Panc1 (cell line): Measurements from ENCODE around the gene RABGAP1. TPM values are rescaled to one million over a fixed set of nuclear protein-coding genes. Genes with fewer than 3 reads are reported as not detected.

ENCODE experiments used
- ATAC-seq: fragments of 200-7000 bp; cut with Tn5 transposase; 2 replicates; pipeline ENCODE4 v1.9.1; 2020; ENCODE audit warnings: mild to moderate bottlenecking, moderate library complexity
- BruUV-seq: library from RNA; stranded (reverse); fragments of 400-500 nt; replicated peaks from 2 replicates; lab custom pipeline; 2021; lab: Mats Ljungman, UMichigan
- CTCF ChIA-PET: fragments of 300-600 bp; sonication (Branson Sonifier 250); formaldehyde crosslinking; loops from one replicate; lab custom pipeline; 2022; ENCODE audit warnings: antibody characterized with exemption; lab: Charles Lee
- POLR2A ChIA-PET: fragments of 300-600 bp; sonication (Branson Sonifier 250); formaldehyde crosslinking; loops from one replicate; lab custom pipeline; 2022; ENCODE audit warnings: antibody characterized with exemption; lab: Charles Lee
- DNase-seq: peaks from one replicate; pipeline ENCODE4 v3.0.0-alpha.2; 2010; ENCODE audit warnings: low read depth, low spot score
- H3K27ac ChIP-seq: 2 replicates; pipeline ENCODE4 v1.5.1; 2011; ENCODE audit warnings: mild to moderate bottlenecking, low read length, inconsistent platforms
- H3K27me3 ChIP-seq: fragments of 200-500 bp; sonication (Bioruptor generic); 2 replicates; pipeline ENCODE4 v1.6.0; 2014; ENCODE audit warnings: low read length, inconsistent platforms; ENCODE audit not compliant: control insufficient read depth, insufficient read depth
- H3K36me3 ChIP-seq: fragments of 200-500 bp; sonication (Bioruptor generic); 2 replicates; pipeline ENCODE4 v1.5.1; 2014; ENCODE audit warnings: inconsistent platforms, mild to moderate bottlenecking, low read length, moderate library complexity; ENCODE audit not compliant: control insufficient read depth, insufficient read depth
- H3K4me1 ChIP-seq: 2 replicates; pipeline ENCODE4 v1.5.1; 2011; ENCODE audit warnings: inconsistent platforms, mild to moderate bottlenecking, low read length, moderate library complexity; ENCODE audit not compliant: control insufficient read depth, insufficient read depth
- H3K4me3 ChIP-seq, 2 experiments: 2 replicates each; pipeline ENCODE4 v1.5.1; 2011 to 2012; ENCODE audit warnings: low read depth in 2 of 2, low read length in 2 of 2, mild to moderate bottlenecking in 2 of 2, inconsistent platforms in 1 of 2, moderate library complexity in 1 of 2
- H3K9me3 ChIP-seq: fragments of 200-500 bp; sonication (Bioruptor generic); 2 replicates; pipeline ENCODE4 v1.5.1; 2014; ENCODE audit warnings: low read depth, mild to moderate bottlenecking, inconsistent platforms, low read length, moderate library complexity; ENCODE audit not compliant: control insufficient read depth, insufficient read depth
- POLR2AphosphoS5 ChIP-seq: IDR thresholded peaks from 2 replicates; pipeline ENCODE4 v1.6.1; 2012; ENCODE audit warnings: mild to moderate bottlenecking, low read depth, low read length, moderate library complexity
- SIN3A ChIP-seq: IDR thresholded peaks from 2 replicates; pipeline ENCODE4 v1.6.1; 2012; ENCODE audit warnings: low read depth, mild to moderate bottlenecking, low read length, moderate library complexity, borderline replicate concordance; ENCODE audit not compliant: insufficient read depth
- TCF7L2 ChIP-seq: IDR thresholded peaks from 2 replicates; pipeline ENCODE4 v1.6.1; 2011; ENCODE audit warnings: mild to moderate bottlenecking, low read depth, low read length, inconsistent platforms
- in situ Hi-C: cut with HindIII; loops from 2 replicates; pipeline ENCODE4 v1.10.0; 2016; ENCODE audit warnings: low sequenced_read_pairs, low pct_unique_long_range_greater_than_20kb
- intact Hi-C: fragments of 100-400 bp; cut with micrococcal nuclease; formaldehyde crosslinking; loops from one replicate; pipeline ENCODE4 v1.10.0; 2022; ENCODE audit not compliant: unreplicated experiment
- total RNA-seq: library from RNA; stranded (reverse); gene quantifications from one replicate; pipeline ENCODE4 v1.2.1, GENCODE V29; 2021; ENCODE audit not compliant: unreplicated experiment
- TF ChIP-seq, protein P1 (sequence below): fragments of 450-650 bp; IDR thresholded peaks from 2 replicates; pipeline ENCODE4 v1.5.1; 2017; ENCODE audit warnings: mild to moderate bottlenecking
- TF ChIP-seq, protein P2 (sequence below), 2 experiments: IDR thresholded peaks; 2 replicates each; pipeline ENCODE4 v1.6.1; 2011 to 2012; ENCODE audit warnings: low read depth in 2 of 2, control low read depth in 1 of 2, low read length in 1 of 2, mild to moderate bottlenecking in 1 of 2, moderate library complexity in 1 of 2; ENCODE audit not compliant: insufficient read depth in 1 of 2

RABGAP1 gene
- total RNA-seq, 1 experiment from 2014 or later = 41.4 TPM

DNA sequence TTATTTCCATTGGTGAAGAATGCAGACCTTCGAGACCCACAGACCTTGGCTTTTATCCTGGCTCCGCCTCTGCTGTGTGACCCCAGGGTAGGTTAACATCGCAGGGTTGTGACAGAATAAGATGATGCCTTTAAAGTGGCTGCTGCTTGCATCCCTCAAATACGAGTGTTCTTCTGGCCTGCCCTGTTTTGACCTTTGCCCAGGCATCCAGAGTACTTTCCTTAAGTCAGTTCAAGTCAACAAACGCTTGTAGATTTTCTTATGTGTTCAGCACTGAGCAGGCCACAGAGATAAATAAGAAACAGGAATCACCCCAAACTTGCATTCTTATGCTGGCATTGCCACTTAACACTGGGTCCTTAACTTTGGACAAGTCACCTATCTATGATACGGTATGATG, 142.9 kb downstream of the RABGAP1 start:
- Histone ChIP-seq H3K27ac (no peak overlapping the region), H3K9me3 (no peaks in the 10 kb centered on the region), H3K36me3 (peaks cover 6% of the 10 kb centered on the region), H3K27me3 (no peaks in the 10 kb centered on the region), H3K4me1 (no peaks in the 10 kb centered on the region), H3K4me3 (no peak overlapping the region)
- intact Hi-C loops (loop anchor here (5.0 kb wide), 1 partner anchor 269 kb away; no protein-coding TSS in a partner anchor), in situ Hi-C loops (no loop called here)
- POLR2A ChIA-PET = no interaction called here
- no TSS peak for BruUV-seq
- CTCF ChIA-PET = no interaction called here
- no peak for ATAC-seq
- TF ChIP-seq, protein P1, sequence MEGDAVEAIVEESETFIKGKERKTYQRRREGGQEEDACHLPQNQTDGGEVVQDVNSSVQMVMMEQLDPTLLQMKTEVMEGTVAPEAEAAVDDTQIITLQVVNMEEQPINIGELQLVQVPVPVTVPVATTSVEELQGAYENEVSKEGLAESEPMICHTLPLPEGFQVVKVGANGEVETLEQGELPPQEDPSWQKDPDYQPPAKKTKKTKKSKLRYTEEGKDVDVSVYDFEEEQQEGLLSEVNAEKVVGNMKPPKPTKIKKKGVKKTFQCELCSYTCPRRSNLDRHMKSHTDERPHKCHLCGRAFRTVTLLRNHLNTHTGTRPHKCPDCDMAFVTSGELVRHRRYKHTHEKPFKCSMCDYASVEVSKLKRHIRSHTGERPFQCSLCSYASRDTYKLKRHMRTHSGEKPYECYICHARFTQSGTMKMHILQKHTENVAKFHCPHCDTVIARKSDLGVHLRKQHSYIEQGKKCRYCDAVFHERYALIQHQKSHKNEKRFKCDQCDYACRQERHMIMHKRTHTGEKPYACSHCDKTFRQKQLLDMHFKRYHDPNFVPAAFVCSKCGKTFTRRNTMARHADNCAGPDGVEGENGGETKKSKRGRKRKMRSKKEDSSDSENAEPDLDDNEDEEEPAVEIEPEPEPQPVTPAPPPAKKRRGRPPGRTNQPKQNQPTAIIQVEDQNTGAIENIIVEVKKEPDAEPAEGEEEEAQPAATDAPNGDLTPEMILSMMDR = no peak
- TF ChIP-seq TCF7L2 (no peak), POLR2AphosphoS5 (no peak), SIN3A (no peak)
- TF ChIP-seq, protein P2, sequence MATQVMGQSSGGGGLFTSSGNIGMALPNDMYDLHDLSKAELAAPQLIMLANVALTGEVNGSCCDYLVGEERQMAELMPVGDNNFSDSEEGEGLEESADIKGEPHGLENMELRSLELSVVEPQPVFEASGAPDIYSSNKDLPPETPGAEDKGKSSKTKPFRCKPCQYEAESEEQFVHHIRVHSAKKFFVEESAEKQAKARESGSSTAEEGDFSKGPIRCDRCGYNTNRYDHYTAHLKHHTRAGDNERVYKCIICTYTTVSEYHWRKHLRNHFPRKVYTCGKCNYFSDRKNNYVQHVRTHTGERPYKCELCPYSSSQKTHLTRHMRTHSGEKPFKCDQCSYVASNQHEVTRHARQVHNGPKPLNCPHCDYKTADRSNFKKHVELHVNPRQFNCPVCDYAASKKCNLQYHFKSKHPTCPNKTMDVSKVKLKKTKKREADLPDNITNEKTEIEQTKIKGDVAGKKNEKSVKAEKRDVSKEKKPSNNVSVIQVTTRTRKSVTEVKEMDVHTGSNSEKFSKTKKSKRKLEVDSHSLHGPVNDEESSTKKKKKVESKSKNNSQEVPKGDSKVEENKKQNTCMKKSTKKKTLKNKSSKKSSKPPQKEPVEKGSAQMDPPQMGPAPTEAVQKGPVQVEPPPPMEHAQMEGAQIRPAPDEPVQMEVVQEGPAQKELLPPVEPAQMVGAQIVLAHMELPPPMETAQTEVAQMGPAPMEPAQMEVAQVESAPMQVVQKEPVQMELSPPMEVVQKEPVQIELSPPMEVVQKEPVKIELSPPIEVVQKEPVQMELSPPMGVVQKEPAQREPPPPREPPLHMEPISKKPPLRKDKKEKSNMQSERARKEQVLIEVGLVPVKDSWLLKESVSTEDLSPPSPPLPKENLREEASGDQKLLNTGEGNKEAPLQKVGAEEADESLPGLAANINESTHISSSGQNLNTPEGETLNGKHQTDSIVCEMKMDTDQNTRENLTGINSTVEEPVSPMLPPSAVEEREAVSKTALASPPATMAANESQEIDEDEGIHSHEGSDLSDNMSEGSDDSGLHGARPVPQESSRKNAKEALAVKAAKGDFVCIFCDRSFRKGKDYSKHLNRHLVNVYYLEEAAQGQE (IDR thresholded peaks at IDR 0.05; ENCODE audit: insufficient read depth in 1 of 2, low read depth in 2 of 2, low read length in 1 of 2) = no peak
- no peak for DNase-seq

DNA sequence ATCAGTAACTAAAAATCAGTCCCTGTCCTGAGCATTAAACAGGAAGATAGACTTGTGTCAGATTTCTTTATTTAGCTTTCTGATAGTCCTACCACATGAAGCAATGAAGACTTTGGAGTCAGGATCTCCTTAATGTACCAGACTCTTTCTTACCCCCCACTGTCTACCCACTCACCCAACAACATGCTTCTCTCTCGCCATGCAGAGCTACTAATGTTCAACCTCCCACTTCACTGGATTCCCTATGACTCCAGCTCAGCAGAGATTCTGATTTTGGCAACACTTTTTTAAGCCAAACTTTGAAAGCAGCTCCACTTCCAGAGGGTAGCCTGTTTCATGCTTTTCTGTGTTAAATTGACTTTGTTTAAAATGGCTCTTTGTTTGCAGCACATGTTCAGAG, 143.4 kb downstream of the RABGAP1 start:
- intact Hi-C loops = loop anchor here (5.0 kb wide), 1 partner anchor 268 kb away; no protein-coding TSS in a partner anchor
- CTCF ChIA-PET = interaction anchor here (0.6 kb wide), 1 partner anchor 9 kb away, joined by 3 read pairs; no protein-coding TSS in a partner anchor
- H3K36me3 ChIP-seq = peaks cover 6% of the 10 kb centered on the region

More for the DNA sequence above, 143.4 kb downstream of the RABGAP1 start:
- Histone ChIP-seq H3K27ac (no peak overlapping the region), H3K9me3 (no peaks in the 10 kb centered on the region), H3K4me3 (no peak overlapping the region), H3K4me1 (no peaks in the 10 kb centered on the region), H3K27me3 (no peaks in the 10 kb centered on the region)
- no peak for DNase-seq
- in situ Hi-C loops = no loop called here
- BruUV-seq = no TSS peak
- POLR2A ChIA-PET = no interaction called here
- TF ChIP-seq POLR2AphosphoS5 = no peak
- TF ChIP-seq, protein P1 = no peak
- no peak for TF ChIP-seq SIN3A
- TF ChIP-seq TCF7L2 = no peak
- TF ChIP-seq, protein P2 (IDR thresholded peaks at IDR 0.05; ENCODE audit: insufficient read depth in 1 of 2, low read depth in 2 of 2, low read length in 1 of 2) = no peak
- no peak for ATAC-seq
